HG03159 (cell line): Measurements from ENCODE around the gene RCOR3.
"Not testable (repeated sequence)": the region's sequence is repeated elsewhere in the genome, so short reads cannot be mapped to it uniquely, and the experiment has no call there.

Experiments used
- ATAC-seq: cut with Tn5 transposase; IDR thresholded peaks from one replicate; pipeline ENCODE4 v1.9.1; 2021; ENCODE audit warnings: mild to moderate bottlenecking, moderate library complexity; ENCODE audit not compliant: unreplicated experiment

Gene RCOR3

GRCh38 chr1:211259638-211260126 lies 516 bp downstream of the RCOR3 start:
- peak; percentile 19 for ATAC-seq

GRCh38 chr1:211260141-211261107 lies 1.3 kb downstream of the RCOR3 start:
- ATAC-seq: peak; percentile 43

- no peak for ATAC-seq
Observed at GRCh38 chr1:211261229-211261628, 2.1 kb downstream of the RCOR3 start.

GRCh38 chr1:211263022-211263421 lies 3.9 kb downstream of the RCOR3 start:
- not testable (repeated sequence) for ATAC-seq

DNA sequence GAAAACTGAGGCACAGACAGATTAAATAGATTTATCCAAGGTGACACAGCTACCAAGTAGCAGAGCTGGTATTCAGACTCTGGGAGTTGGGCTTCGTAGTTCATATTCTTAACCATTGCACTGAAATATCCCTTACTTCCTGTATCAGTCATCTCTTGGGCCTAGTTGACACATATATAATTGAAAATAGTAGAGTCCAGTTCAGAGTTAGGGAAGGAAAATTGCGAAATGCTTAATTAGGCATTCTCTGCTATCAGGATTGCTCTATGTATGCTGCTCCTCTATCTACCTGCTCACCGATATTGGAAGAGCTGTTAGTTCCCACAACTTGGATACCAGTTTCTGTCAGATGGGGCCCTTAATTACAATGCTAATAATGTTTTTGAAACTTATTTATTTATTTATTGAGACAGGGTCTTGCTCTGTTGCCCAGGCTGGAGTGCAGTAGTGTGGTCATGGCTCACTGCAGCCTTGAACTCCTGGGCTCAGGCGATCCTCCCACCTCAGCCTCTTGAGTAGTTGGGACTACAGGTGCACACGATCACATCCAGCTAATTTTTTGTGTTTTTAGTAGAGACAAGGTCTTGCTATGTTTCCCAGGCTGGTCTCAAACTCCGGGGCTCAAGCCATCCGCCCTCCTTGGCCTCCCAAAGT lies 8.2 kb downstream of the RCOR3 start:
- ATAC-seq: no peak

GRCh38 chr1:211279340-211279739 lies 20.2 kb downstream of the RCOR3 start:
- no peak for ATAC-seq

DNA sequence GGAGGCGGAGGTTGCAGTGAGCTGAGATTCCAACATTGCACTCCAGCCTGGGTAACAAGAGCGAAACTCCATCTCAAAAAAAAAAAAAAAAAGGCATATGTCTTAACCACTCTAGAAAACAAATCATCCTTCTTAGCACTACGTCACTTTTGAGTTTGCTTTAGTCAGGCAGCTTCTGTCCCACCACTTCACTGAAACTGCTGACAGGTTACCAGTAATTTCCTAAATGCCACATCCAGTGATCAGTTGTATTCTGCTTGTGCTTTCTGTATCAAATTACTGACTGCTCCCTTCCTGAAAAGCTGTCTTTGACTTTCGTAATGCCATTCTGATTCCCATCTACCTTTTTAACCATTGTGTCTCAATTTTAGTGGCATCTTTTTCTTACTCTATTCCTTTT lies 21.7 kb downstream of the RCOR3 start:
- ATAC-seq: no peak

DNA sequence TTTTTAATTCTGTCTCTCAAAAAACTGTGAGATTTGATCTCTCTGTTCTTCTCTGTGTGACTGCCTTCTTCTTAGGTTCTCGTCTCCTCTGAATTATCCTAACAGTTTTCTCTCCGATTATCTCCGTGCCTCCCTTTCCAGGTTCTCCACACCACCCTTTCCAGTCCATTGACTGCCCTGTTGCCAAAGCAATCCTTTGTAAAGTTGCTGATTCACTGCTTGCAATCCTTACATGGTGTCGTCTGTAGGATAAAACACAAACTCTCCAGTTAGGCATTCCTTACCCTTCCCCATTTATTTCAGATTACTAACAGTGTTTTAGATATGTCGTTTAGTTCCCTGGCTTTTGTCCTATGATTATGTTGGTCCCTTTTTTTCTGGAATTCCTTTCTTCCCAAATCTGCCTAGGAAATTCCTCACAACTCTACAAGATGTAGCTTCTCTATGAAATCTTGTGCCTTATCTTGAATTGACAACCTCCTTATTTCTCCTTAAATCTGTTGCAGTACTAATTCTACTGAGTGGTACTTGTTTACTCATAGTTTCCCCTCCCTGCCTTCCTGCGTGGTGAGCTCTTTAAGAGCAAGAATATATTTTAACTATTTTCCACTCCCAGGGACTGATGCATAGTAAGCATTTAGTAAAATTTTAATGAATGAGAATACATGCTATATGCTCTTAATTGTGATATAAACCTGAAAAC lies 22.3 kb downstream of the RCOR3 start:
- ATAC-seq: no peak

DNA sequence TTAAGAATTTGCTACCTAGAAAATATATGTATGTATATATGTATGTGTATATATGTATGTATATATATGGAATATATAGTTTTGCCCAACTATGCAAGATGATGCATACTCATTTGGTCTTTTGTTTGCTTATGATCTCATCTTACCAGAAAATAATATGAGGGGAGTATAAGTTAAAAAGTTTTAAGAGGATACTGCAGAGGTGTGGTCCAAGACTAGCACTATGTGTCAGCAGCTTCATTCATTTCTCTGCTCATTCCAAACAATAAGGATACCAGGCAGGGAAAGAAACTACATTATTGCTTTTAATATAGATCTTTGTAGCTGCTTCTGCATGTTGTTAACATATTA lies 22.8 kb downstream of the RCOR3 start:
- ATAC-seq: no peak

DNA sequence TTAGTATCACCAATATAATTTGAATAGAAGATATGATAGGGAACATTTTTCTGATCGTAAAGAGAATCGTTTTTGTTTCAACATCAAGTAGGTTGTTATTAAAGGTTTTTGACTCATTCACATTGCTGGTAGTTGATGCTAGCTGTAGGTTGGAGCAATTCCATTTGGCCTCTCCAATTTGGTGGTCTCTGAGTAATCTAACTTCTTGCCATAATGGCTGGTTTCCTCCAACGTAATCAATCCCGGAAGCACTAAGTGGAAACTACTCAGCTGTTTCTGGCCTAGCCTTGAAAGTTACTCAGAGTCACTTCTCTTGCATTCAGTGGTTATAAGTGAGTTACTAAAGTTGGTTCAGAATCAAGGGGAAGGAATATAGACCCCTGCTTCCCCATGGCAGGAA lies 26.0 kb downstream of the RCOR3 start:
- ATAC-seq: no peak

- ATAC-seq: no peak
Observed at GRCh38 chr1:211287218-211287617, 28.1 kb downstream of the RCOR3 start.

DNA sequence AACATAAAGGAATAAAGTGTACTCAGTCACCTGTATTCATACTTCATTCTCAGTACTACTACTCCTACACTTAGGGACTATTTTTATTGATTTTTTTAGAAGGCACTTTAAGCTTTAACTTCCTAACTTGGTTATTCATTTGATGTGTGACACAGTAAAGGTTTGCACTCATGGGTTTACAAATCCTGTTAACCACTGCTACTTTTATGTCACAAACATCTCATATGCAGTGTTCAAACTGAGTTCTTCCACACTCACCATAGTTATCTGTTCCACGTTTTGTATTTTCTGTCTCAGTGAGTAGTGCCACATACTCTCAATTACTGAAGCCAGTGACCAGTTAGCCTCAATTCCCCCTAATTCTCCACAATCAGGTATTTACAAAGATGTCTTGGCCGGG lies 33.2 kb downstream of the RCOR3 start:
- no peak for ATAC-seq

DNA sequence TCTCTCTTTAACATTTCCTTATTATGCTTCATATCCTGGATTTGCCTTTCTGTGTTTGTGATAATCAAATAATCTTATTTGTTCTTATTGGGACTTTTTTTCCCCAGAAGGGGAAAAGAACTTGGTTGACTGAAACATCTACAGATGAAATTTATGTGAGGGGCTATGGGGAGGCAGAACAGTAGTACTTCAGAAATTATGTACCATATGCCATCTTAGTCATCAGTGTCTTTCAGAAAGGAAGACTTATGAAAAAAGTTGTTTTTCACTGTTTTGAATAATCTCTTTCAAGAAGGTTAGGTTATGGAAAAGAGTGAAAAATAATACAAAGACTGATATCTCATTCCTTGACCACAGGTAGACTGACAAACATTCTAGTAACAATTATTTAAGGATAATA lies 37.2 kb downstream of the RCOR3 start:
- no peak for ATAC-seq

- ATAC-seq: peak; percentile 97
Observed at GRCh38 chr1:211305044-211305443, 45.9 kb downstream of the RCOR3 start.

GRCh38 chr1:211309617-211310016 lies 50.5 kb downstream of the RCOR3 start:
- ATAC-seq: no peak

GRCh38 chr1:211313392-211313791 lies 54.2 kb downstream of the RCOR3 start:
- no peak for ATAC-seq

- no peak for ATAC-seq
Observed at GRCh38 chr1:211318576-211319280, 59.6 kb downstream of the RCOR3 start.

DNA sequence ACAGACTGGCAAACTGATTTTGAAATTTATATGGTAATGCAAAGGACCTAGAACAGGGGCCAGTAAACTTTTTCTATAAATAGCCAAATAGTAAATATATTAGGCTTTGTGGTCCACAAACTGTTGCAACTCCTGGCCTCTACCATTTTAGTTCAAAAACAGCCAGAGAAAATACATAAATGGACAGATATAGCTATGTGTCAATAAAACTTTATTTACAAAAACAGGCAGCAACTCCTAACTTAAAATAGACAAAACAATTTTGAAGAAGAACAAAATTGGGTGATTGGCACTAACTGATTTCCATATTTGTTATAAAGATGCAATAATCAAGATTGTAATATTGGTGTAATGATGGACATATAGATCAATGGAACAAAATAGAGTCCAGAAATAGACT lies 60.7 kb downstream of the RCOR3 start:
- no peak for ATAC-seq

DNA sequence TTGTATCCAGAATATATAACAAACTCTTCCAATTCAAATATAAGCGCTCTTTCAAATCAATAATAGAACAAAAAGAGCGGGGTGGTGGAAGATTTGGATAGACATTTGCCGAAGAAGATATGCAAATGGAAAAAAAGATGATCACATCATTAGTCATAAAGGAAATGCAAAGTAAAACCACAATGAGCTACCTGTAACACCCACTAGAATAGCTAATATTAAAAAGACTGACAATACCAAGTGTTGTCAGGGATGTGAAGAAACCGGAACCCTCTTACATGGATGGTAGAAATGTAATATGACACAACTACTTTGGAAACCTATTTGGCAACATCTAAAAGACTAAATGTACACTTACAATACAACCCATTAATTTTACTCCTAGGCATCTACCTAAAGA lies 61.8 kb downstream of the RCOR3 start:
- peak; percentile 43 for ATAC-seq

GRCh38 chr1:211321646-211322045 lies 62.5 kb downstream of the RCOR3 start:
- ATAC-seq: not testable (repeated sequence)
